C4-2B (cell line): Measurements from ENCODE around the gene SLC10A6.

Source experiments
- ZFX ChIP-seq: fragments of 450-650 bp; IDR thresholded peaks from 2 replicates; pipeline ENCODE4 v1.6.1; 2017
- TF ChIP-seq, protein P1 (sequence below): fragments of 450-650 bp; conservative IDR thresholded peaks from 2 replicates; pipeline ENCODE4 v1.5.1; 2017; ENCODE audit warnings: mild to moderate bottlenecking

DNA sequence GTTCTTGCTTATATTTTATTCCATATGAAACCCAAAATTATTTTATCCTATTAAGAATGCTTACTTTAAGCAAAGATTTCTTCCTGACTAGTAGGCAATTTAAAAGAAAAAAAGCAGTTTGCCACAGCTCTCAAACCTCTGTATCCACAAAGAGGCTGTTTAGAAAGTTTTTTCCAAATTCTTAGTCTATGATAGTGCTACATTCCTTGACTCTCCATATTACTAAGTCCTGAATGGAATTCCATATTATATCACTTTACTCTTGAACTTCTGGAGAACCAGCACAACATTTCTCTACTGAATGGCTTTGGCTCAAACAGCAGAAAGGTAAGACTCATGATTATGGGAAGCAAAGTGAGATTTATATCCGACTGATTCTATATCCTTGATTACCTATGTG, 8.3 kb downstream of the SLC10A6 start:
- TF ChIP-seq, protein P1, sequence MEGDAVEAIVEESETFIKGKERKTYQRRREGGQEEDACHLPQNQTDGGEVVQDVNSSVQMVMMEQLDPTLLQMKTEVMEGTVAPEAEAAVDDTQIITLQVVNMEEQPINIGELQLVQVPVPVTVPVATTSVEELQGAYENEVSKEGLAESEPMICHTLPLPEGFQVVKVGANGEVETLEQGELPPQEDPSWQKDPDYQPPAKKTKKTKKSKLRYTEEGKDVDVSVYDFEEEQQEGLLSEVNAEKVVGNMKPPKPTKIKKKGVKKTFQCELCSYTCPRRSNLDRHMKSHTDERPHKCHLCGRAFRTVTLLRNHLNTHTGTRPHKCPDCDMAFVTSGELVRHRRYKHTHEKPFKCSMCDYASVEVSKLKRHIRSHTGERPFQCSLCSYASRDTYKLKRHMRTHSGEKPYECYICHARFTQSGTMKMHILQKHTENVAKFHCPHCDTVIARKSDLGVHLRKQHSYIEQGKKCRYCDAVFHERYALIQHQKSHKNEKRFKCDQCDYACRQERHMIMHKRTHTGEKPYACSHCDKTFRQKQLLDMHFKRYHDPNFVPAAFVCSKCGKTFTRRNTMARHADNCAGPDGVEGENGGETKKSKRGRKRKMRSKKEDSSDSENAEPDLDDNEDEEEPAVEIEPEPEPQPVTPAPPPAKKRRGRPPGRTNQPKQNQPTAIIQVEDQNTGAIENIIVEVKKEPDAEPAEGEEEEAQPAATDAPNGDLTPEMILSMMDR = no peak
- TF ChIP-seq ZFX = no peak
